ENCODE data around the gene ACOT11.

Gene ACOT11

DNA sequence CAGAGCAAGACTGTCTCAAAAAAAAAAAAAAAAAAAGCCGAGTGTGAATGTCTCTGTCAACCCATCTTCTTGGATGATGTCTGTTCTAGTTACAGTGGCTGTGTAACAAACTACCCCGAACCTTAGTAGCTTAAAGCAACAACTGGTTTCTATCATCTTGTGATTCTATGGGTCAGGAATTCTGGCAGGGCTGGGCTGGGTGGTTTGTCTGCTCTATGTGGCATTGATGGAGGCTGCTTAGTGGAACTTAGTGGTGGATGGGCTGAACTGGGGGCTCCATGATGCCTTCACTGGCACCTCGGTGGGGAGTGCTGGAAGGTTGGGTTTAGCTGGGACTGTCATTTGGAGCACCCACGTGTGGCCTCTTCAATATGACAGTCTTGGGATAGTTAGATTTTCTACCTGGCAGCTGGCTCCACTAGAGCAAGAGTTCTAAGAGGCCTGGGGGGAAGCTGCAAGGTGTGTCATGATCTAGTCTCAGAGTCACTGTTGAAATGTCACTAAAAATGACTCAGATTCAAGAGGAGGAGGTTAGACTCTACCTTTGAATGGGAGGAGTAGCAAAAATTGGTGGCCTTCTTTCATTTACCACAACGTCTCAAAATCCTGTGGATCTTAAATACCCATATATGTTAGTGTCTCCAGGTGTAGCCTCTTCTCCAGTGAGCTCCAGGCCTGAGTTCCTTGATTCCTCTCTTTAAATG, 18.6 kb downstream of the ACOT11 start:
- no peak for DNase-seq

DNA sequence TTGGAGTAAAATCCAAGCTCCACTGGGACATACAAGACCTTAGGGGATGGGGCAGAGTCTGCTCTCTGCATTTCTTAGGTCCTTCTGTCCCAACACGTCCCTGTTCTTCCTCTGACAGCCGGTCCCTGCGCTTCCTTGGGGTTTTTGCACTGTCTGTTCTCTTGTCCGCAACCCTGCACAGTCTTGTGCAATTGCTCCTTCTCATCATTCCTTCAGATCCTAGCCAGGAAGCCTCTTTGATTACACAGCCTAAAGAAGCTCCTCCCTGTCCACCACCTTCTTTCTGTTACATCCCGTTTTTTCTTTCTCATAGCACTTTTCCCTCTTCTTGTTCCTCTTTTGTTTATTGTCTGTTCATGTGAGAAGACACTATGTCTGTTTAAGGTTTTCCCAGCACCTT, 19.9 kb downstream of the ACOT11 start:
- no peak for DNase-seq

DNA sequence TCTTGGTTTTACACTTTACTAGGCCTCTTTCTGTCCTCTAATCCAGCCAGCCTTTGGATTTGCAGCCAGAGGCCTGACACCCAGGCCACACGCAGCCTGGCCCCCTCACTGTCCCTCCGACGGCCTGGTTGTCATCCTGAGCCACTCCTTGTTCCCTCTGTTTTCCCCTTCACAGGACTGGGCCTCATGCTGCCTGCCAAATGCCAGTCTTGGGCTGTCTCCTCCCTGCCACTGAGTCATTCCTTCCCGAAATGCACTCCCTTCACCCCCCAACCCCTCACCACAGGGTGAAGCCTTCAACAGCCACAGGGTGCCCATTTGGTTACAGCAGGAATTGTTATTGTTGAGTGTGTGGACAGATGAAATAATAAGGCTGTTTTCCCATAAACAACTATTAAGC, 21.3 kb downstream of the ACOT11 start:
- no peak for DNase-seq

DNA sequence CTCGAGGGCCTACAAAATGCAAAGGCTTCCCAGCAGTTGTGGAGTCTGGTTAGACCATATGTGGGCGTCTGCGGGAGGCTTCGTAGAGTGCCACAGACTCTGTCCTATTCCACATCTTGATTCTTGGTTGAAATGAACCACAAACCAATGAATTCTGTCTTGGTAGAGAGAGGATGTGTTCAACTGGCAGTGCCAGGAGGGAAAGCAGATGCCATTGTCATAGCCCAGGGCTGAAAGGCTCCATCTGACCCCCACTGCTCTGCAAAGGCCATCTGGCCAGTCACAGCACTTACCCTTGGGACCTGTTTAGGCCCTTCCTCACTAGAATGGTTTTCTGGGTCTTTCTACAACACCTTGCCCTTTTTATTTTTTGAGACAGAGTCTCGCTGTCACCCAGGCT, 22.1 kb downstream of the ACOT11 start:
- no peak for DNase-seq

DNA sequence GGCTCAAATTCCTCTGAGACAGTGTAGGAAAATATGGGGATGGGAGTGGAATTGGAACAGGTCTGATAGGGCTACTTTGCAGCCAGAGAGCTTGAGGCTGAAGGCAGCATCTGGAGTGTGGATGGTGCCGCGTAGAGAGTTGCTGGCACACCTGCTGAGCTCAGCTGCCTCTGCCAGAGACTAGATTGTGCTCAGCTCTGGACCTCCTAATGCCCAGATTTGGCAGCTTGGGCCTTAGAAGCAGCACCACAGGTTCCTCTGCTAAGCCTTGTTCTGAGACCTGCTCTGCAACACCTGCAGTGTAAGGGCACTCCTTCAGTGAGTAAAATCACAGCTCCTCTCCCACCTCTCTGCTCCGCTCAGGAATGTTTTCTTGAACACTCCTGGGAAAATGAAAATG, 23.3 kb downstream of the ACOT11 start:
- no peak for DNase-seq

DNA sequence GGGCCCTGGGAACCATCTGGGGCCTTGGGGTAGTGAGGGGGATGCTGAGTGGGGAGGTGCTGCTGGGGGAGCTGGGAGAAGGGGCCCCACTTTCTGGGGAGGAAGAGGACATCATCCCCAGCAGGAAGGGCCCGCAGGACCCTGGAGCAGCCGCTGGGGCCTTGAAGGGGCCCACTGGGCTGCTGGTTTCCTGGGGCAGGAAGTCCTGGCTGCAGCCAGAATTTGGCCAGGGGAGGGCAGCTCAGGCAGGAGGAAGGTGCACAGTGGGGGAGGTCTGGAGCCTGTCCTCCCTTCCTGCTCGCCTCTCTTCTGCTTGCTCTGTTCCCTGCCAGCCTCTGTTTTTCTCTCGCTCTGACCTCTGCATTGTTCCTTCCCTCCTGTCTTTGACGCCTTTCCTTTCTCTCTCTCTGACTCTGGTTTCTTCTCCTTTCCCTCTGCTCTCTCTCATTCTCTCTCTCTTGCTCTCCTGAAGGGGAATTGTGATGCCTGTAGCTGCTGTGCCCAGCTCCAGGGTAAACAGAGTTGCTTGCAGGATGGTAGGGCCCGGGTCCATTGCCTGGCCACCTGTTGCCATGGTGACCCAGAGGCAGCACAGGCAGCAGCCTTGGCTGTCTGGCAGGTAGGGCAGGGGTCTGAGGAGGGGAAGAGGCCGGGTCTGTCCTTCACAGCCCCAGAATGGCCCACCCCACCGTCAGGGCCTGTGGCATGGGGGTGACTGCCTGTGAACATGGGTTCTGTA, 23.9 kb downstream of the ACOT11 start:
- no peak for DNase-seq

DNA sequence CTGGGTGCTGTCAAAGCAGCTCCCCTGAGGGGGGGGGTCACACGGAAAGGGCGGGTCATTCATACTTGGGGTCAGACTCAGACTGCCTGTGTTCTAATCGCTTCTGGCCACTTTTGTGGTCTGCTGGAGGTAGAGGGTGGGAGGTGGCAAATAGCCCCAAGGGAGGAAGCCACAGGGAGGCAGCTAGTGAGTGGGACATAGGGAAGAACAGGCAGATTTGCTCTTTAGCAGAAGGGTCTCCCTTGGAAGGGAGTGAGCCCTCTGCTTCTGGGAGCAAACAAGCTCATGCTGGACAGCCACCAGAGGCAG, 24.5 kb downstream of the ACOT11 start:
- DNase-seq, result no peak

DNA sequence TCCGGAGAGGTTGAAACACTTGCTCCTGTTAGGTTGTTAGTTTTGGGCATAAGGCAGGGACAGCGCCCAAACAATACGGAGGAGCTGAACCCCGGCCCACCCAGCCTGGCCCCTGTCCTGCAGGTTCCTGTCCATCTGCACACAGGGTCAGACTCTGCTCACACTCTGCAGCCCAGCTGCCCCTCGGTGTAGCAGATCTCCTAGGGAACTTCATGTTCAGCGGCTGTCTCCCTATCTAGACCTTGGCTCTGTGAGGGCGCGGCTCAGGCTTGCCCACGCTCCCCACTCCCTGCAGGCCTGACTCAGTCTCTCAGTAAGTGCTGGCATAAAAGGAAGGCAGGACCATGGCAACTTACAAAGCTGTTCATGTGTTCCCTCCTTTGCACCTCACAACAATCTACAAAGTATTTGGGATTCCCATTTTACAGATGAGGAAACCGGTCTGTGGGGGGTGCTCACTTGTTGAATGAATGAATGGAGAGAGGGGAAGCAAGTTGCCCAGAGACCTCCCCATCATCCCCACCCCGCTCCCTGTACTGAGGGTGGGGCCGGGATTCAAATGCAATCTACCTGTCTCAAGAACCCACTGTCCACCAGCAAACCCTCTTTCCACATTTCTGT, 26.2 kb downstream of the ACOT11 start:
- no peak for DNase-seq

DNA sequence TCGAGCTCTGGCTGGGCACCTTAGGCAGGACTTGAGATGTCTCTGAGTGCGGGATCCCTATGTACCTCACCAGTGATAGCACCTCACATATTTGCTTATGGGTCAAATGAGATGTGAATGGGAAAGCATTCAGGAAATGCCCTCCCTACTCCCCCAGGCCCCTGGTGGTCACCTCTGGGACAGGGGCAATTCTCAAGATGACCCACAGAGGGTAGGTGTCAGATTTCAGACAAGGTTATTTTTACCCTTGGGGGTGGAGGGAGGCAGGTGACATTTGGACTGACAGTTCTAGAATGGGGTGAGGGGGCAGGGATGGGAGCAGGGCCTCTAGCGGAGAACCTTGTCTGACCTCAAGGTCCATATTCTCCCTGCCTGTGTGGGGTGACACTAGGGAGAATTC, 27.1 kb downstream of the ACOT11 start:
- no peak for DNase-seq

DNA sequence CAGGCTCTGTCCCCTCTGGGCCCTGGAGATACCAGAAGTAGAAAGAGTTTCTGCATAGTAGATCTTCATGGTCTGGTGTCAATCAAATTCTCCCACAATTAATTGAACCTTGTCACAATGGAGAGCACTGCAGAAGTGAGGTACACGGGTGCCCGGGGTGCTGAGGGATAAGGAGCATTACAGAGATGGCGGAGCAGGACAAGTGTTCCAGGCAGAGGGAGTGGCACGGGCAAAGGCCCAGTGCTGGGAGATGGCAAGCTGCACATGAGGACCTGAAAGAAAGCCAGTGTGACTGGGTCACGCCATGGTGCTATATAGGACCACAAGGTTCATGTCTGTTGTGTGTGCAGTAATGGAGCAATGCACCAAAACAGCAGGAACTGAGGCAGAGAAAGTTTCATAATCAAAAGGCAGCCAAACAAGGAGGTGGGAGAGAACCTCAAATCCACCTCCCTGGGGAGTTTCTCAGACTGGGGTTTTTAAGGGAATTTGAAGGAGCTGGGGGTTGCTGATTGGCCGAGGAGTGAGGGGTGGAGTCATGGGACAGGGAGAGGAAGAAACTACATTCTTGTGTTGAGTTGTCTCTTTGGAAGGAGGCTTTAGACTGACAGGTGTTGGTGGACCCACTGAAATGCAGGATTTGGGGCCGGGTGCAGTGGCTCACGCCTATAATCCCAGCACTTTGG, 27.7 kb downstream of the ACOT11 start:
- DNase-seq, result no peak

DNA sequence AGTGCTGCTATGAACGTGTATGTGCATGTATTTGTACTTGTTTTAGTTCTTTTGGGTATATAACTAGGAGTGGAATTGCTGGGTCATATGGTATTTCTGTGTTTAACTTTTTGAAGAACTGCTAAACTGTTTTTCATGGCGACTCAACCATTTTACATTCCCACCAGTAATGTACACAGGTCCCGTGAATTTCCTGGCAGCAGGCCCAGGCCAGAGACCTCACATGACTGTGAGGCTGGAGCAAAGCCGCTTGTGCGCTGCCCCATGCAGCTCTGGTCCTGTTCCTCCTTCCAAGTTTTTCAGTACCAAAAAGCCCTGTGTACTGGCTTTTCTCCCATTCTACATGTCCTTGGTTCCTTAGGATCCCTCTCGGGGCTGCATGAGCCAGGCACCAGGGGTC, 29.6 kb downstream of the ACOT11 start:
- DNase-seq, result no peak

DNA sequence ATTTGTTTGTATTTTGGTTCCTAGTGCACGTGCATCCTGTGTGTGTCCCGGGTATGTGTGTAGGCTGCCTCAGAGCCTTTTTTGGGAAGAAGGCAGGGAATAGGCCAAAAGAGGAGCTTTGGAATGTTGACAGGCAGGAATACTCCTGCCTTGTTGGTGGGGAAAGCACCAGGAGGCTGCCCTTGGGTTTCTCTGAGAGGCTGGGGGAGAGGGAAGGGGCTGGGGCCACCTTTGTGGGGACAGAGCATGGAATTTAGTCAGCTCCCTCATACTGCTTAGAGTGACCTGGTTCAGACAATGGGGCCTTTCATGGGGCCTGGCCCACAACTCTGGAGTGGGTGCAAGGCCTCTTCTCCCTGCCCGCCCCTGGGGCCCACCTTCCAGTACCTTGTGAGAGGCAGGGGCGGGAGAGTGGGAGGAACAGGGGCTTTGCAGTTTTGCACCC, 31.3 kb downstream of the ACOT11 start:
- DNase-seq, result no peak

DNA sequence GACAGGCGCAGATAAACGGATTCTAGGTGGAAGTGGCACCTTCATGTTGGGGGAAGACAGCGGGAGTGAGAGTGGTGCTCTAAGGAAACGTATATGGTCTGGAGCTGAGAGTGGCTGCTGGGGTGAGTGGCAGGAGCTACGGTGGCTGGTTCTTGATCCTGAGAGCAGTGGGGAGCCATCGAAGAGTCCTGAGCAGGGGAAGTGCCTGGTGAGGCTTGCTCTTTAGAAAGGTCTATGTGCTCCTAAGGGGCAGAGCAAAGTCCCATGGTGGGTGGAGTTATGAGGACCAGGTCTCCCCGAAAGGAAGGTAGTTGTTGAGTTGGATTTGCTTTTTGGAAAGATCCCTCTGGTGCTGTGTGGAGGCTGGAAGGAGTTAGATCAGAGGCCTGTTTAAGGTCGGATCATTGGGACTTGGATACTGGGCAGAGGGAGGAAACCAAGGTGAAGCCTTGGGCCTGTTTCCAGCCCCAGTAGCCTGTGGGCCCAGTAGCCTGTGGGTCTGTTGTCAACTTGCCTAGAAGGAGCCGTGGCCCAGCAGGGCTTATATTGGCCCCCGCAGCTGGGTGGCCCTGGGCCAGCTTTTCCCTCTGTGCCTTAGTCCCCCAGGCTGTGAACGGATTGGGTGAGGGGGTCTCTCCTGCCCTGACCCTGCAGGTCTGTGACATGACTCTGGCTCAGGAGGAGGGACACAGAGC, 33.0 kb downstream of the ACOT11 start:
- DNase-seq, result no peak

DNA sequence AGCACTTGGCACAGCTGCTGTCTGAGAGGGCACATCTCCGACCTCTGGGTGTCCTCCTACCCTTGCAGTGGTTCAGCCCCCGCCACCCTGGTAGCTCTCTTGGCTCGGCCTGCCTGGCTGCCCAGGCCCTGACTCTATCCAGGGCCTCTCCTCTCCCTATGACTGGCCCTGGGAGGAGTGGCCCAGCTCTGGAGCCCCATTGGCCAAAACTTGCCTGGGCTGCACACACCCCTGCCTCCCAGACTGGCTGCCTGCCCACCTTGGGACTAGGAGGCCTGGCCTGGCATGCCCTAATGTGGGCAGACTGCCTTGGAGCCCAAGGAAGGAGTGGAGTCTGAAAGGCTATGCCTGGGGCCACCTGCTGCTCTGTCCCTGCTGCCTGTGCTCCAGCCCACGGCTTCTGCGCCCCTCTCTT, 33.6 kb downstream of the ACOT11 start:
- DNase-seq, result no peak

DNA sequence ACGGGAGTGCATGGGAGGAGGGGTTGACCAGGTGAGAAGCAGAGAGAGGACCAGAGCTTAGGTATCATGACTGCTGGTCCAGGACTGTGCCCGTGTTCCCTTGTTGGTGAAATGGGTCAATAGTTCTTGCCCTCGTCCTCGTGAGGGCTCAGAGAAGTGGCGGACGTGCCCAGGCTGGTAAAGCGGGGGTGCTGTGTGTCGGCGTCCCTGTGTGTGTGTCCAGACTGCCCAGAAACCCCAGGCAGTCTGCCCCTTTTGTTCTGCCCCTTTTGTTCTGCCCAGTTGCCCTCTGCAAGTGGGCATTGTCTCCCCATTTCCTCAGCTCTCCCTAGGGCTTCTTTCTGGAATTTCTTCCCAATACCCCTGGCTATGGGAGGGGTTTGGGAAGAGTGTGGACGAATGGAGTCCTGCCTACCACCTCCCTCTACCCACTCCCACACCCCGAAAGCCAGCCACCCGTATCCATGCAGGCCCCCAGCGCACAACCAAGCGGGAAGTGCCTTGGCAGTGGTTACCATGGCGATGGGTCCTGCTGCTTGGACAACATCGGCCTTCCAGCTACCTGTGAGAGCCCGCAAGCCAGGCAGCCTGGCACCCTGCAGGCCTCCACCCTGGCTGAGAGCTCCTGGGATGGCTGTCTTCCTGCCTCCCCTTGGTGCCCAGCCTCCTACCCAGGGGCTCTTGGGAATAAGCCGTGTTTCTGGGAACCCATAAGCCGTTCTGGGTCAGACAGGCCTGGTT, 34.7 kb downstream of the ACOT11 start:
- DNase-seq, result no peak

DNA sequence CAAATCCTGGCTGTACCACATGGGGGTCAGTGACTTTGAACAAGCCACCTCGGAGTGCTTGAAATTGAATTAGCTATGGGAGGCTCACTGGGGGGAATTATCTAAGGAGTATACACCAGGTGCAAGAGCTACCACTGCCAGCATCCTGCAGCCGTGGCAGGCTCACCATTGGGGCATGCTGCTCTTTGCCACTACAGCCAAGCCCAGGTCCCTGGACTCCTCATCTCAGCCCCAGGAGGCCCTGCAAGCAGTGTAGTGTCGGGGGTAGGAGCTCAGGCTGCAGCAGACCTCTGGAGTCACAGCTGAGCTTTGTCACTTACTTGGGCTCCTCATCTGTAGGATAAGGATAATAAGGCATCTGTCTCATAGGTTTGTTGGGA, 35.3 kb downstream of the ACOT11 start:
- DNase-seq, result no peak

DNA sequence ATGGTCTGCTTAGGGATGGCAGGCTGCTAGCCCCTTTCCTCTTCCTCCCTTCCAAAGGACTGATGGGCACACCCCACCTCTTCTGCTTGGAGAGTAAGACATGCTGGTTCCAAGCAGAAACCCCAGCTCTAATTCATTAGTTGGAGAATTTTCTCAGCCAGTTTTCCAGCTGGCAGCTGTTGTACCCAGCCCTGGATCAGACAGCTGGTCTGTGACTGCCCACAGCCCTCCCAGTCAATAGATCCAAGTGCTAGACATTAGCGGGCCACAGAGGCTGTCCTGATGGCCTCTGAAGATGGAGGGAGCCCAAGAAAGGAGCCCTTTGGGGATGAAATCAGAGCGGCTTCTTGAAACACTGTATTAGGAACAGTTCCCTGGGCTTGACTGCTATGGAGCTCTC, 35.8 kb downstream of the ACOT11 start:
- no peak for DNase-seq

DNA sequence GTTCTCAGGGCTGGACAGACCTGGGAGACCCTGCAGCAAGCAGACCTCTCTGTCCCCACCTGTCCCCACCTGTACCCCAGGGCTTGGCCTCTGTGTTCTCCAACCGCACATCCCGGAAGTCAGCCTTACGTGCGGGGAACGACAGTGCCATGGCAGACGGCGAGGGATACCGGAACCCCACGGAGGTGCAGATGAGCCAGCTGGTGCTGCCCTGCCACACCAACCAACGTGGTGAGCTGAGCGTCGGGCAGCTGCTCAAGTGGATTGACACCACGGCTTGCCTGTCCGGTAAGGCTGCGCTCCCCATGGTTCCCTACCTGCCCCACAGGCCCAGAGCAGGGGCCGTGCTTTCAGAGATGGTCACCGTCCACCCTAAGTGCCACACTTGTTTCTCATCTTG, 36.5 kb downstream of the ACOT11 start:
- no peak for DNase-seq

DNA sequence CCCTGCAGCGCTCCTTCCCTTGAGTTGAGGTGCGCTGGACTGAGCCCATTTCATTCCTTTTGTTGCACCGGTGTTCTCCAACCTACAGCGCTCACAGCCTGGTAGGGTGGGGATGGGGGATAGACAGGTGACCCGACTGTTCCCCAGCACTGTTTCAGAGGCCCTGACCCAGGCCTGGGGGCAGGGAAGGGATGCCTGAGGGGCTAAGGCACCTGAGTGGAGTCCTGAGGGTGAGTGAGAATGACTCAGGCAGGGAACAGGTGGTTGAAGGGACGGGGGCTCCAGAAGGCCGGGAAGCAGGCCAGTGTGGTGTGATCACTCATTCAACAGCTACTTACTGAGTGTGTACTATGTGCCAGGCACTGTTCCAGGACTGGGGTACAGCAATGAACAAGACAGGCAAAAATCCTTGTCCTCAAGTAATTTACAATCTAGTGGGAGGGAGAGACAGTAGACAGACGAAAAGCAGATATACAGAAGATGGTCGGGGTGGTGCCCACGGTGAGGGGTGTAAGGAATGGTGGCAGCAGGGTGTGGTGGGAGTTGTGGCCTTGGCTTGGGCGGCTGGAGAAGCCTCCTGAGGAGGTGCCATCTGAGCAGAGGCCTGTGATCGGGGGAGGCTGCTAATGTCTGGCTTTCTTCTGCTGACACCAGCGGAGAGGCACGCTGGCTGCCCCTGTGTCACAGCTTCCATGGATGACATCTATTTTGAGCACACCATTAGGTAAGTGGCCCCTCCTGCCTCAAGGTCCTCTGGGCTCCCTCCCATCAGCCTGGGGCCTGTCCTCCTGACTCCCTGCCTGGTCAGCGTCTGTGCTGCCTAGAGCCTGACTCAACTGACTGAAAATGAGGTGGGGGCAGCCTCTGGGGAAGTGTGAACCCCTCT, 37.4 kb downstream of the ACOT11 start:
- DNase-seq, result no peak

DNA sequence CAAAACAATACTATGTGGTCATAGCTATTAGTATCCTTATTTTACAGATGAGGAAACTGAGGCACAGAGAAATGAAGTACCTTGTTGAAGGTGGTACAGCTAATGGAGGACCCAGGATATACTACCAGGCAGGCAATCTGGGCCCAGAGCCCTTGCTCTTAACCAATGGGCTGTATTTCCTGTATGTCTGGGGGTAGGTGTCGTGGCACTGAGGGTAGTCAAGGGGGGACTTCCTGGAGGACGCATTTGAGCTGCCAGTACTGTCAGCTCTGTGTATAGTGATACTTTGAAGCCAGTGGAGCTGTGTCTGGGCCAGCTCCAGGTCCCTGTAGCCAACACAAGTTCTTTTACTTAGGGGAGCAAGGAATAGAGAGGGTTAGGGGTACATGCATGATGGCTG, 40.3 kb downstream of the ACOT11 start:
- DNase-seq, result no peak

DNA sequence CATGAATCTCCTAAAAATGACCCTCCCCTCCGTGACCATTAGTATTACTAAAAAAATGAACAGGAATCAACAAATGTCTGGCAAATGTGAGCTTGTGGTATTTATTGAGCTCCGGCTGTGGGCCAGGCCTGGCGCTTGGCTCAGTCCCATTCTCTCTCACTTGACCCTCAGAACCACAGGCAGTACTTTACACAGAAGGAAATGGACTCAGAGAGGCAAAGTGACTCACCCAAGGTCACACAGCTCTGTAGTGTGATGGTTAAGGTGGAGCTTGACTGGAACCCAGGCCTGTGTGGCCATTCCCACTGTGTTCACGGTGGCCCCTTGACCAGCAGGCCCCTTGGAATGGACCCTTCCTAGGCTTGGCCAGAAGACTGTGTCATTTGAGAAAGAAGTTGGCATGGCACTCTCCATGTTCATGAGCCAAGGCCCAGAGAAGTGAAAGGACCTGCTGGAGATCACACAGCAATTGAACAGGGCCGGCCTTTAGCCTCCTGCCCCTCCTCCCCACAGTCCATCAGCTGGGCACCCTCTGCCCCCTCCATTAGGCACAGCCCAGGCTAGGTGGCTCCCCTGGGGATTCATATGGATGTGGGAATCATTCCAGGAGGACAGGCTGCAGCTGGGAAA, 43.2 kb downstream of the ACOT11 start:
- no peak for DNase-seq

All from activated T-cell treated with anti-CD3 and anti-CD28 coated beads, Interleukin-2, amount 50 U/mL, for 1 hour (primary cell).